HCT116 (cell line): ENCODE measurements around the gene HAPSTR1. TPM values are rescaled to one million over a fixed set of nuclear protein-coding genes. Genes with fewer than 3 reads are reported as not detected.

ENCODE experiments used
- ATAC-seq: fragments of 200-7000 bp; cut with Tn5 transposase; 2 replicates; pipeline ENCODE4 v1.9.1; 2020; ENCODE audit warnings: mild to moderate bottlenecking, moderate library complexity
- BruUV-seq: library from RNA; stranded (reverse); fragments of 400-500 nt; replicated peaks from 2 replicates; lab custom pipeline; 2021; lab: Mats Ljungman, UMichigan
- CTCF ChIA-PET: fragments of 300-600 bp; sonication (Branson Sonifier 250); formaldehyde crosslinking; loops from one replicate; lab custom pipeline; 2021; ENCODE audit warnings: antibody characterized with exemption; lab: Charles Lee
- POLR2A ChIA-PET: fragments of 300-600, 350-600 bp; sonication (Branson Sonifier 250); formaldehyde crosslinking; loops from one replicate; lab custom pipeline; 2021; ENCODE audit warnings: antibody characterized with exemption; lab: Charles Lee
- RAD21 ChIA-PET, 2 experiments: fragments of 300-600 bp; sonication (Branson Sonifier 250); formaldehyde crosslinking; loops; one replicate each; lab custom pipeline; 2023; ENCODE audit warnings: low total read pairs in 2 of 2; ENCODE audit not compliant: uncharacterized antibody in 2 of 2, unreplicated experiment in 2 of 2, low non-redundant PET in 1 of 2; lab: Charles Lee
- DNase-seq: peaks from one replicate; pipeline ENCODE4 v3.0.0-alpha.2; 2010; ENCODE audit warnings: low read depth, low spot score
- H2AFZ ChIP-seq: fragments of 200-600 bp; shearing (Covaris generic), sonication (generic); 2 replicates; pipeline ENCODE4 v1.6.1; 2017; ENCODE audit warnings: low read depth, mixed run types, mixed read lengths, antibody characterized with exemption, low read length; ENCODE audit not compliant: poor library complexity, severe bottlenecking
- H3K27ac ChIP-seq: 2 replicates; pipeline ENCODE4 v1.5.1; 2012; ENCODE audit warnings: low read depth, low read length
- H3K27me3 ChIP-seq: fragments of 200-600 bp; sonication (generic); 2 replicates; pipeline ENCODE4 v1.6.1; 2016; ENCODE audit warnings: mixed run types, low read length, mixed read lengths; ENCODE audit not compliant: insufficient read depth
- H3K36me3 ChIP-seq, 2 experiments: fragments of 200-500 bp in 1 of 2; fragments of 200-600 bp in 1 of 2; sonication (Bioruptor generic) in 1 of 2; sonication (generic) in 1 of 2; 2 replicates each; pipeline versions ENCODE4 v1.5.1 to v1.6.1; 2014 to 2016; ENCODE audit warnings: low read length in 2 of 2, inconsistent platforms in 1 of 2, mixed read lengths in 1 of 2, mixed run types in 1 of 2; ENCODE audit not compliant: insufficient read depth in 2 of 2, control insufficient read depth in 1 of 2
- H3K4me1 ChIP-seq, 2 experiments: fragments of 200-600 bp in 1 of 2; sonication (generic) in 1 of 2; 2 replicates each; pipeline versions ENCODE4 v1.5.1 to v1.6.1; 2012 to 2017; ENCODE audit warnings: low read length in 2 of 2, inconsistent platforms in 1 of 2, mild to moderate bottlenecking in 1 of 2, mixed read lengths in 1 of 2, mixed run types in 1 of 2, moderate library complexity in 1 of 2; ENCODE audit not compliant: insufficient read depth in 2 of 2, control insufficient read depth in 1 of 2
- H3K4me2 ChIP-seq: fragments of 200-600 bp; sonication (generic); 2 replicates; pipeline ENCODE4 v1.6.1; 2017; ENCODE audit warnings: mixed run types, low read length, mixed read lengths
- H3K4me3 ChIP-seq, 2 experiments: fragments of 200-600 bp in 1 of 2; sonication (generic) in 1 of 2; replicated peaks in 1 of 2; 2 replicates each; pipeline ENCODE4 v1.5.1; 2011 to 2016; ENCODE audit warnings: low read length in 2 of 2, control low read depth in 1 of 2, low read depth in 1 of 2, mild to moderate bottlenecking in 1 of 2, mixed read lengths in 1 of 2, mixed run types in 1 of 2
- H3K79me2 ChIP-seq: fragments of 200-600 bp; sonication (generic); 2 replicates; pipeline ENCODE4 v1.6.1; 2017; ENCODE audit warnings: mild to moderate bottlenecking, mixed run types, low read length, moderate library complexity, mixed read lengths; ENCODE audit not compliant: insufficient read depth
- H3K9ac ChIP-seq: fragments of 200-600 bp; sonication (generic); 2 replicates; pipeline ENCODE4 v1.6.1; 2016; ENCODE audit warnings: low read length, mixed read lengths
- H3K9me2 ChIP-seq: fragments of 200-600 bp; sonication (generic), shearing (Covaris generic); 2 replicates; pipeline ENCODE4 v1.6.1; 2017; ENCODE audit warnings: mixed run types, mild to moderate bottlenecking, moderate library complexity; ENCODE audit not compliant: insufficient read depth
- H3K9me3 ChIP-seq, 2 experiments: fragments of 200-500 bp in 1 of 2; fragments of 200-600 bp in 1 of 2; sonication (Bioruptor generic) in 1 of 2; sonication (generic) in 1 of 2; 2 replicates each; pipeline ENCODE4 v1.6.1; 2014 to 2017; ENCODE audit warnings: low read length in 2 of 2, mixed read lengths in 2 of 2, inconsistent platforms in 1 of 2, low read depth in 1 of 2, mild to moderate bottlenecking in 1 of 2, mixed run types in 1 of 2, moderate library complexity in 1 of 2; ENCODE audit not compliant: control insufficient read depth in 1 of 2, insufficient read depth in 1 of 2
- H4K20me1 ChIP-seq: fragments of 200-600 bp; sonication (generic), shearing (Covaris generic); 2 replicates; pipeline ENCODE4 v1.6.1; 2017; ENCODE audit warnings: mixed run types, mild to moderate bottlenecking, moderate library complexity; ENCODE audit not compliant: insufficient read depth
- SIN3A ChIP-seq: IDR thresholded peaks from 2 replicates; pipeline ENCODE4 v1.6.1; 2012; ENCODE audit warnings: low read depth
- SP1 ChIP-seq: IDR thresholded peaks from 2 replicates; pipeline ENCODE4 v1.6.1; 2012; ENCODE audit warnings: low read depth
- SRF ChIP-seq: IDR thresholded peaks from 2 replicates; pipeline ENCODE4 v1.6.1; 2012; ENCODE audit warnings: low read depth
- YY1 ChIP-seq: IDR thresholded peaks from 2 replicates; pipeline ENCODE4 v1.6.1; 2011; ENCODE audit warnings: low read length, low read depth, moderate library complexity, mild to moderate bottlenecking; ENCODE audit not compliant: insufficient replicate concordance; ENCODE audit errors: extremely low read depth
- ZFX ChIP-seq: fragments of 450-650 bp; IDR thresholded peaks from 2 replicates; pipeline ENCODE4 v1.6.1; 2017
- intact Hi-C: fragments of 100-400 bp; cut with micrococcal nuclease; formaldehyde crosslinking; loops from 2 replicates; pipeline ENCODE4 v1.10.0; 2022
- total RNA-seq: library from RNA; stranded (reverse); gene quantifications from one replicate; pipeline ENCODE4 v1.2.1, GENCODE V29; 2021; ENCODE audit not compliant: unreplicated experiment
- TF ChIP-seq, protein P1 (sequence below): IDR thresholded peaks from 2 replicates; pipeline ENCODE4 v1.6.1; 2012

HAPSTR1 gene
- total RNA-seq, 1 experiment from 2014 or later, result 54.9 TPM

DNA sequence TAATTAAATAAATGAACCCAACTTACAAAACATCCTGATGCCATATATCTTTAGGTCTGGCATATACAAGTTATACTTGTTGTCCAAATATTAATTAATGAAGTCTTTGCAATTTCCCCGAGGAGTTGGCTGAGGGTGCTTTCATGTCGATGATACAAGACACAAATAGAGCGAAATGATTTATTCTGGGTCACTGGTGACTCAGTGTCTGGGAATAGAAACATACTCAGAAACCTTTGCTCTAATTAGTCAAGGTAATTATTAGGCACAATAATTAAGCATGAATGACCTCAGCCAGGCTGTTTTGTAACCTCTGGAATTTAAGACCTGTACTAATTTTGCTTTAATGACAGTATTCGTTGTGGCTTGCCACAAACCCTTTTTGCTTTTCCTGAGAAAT is 37.0 kb upstream of the HAPSTR1 start:
- H2AFZ ChIP-seq, result no peak overlapping the region
- H3K4me2 ChIP-seq, result no peak overlapping the region
- TF ChIP-seq SP1, result no peak
- TF ChIP-seq, protein P1, sequence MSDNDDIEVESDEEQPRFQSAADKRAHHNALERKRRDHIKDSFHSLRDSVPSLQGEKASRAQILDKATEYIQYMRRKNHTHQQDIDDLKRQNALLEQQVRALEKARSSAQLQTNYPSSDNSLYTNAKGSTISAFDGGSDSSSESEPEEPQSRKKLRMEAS, result no peak
- no peak for TF ChIP-seq SRF
- TF ChIP-seq SIN3A, result no peak
- TF ChIP-seq, all 23 proteins: peak for 0
- no peak for ATAC-seq
- no peak for DNase-seq
- ChIA-PET RAD21 (no interaction called here), POLR2A (interaction anchor here (0.6 kb wide), 1 partner anchor 198 kb away, joined by 3 read pairs; no protein-coding TSS in a partner anchor), CTCF (no interaction called here)
- H3K36me3 ChIP-seq, result no peaks in the 10 kb centered on the region
- no TSS peak for BruUV-seq
- no peak overlapping the region for H3K9ac ChIP-seq
- H3K27me3 ChIP-seq, result no peaks in the 10 kb centered on the region
- H3K4me3 ChIP-seq, result no peak overlapping the region
- no peaks in the 10 kb centered on the region for H3K9me2 ChIP-seq
- no peaks in the 10 kb centered on the region for H3K79me2 ChIP-seq
- H4K20me1 ChIP-seq, result no peaks in the 10 kb centered on the region
- intact Hi-C loops, result no loop called here
- no peaks in the 10 kb centered on the region for H3K9me3 ChIP-seq
- peaks cover 19 to 37% of the 10 kb centered on the region in 2 experiments for H3K4me1 ChIP-seq
- H3K27ac ChIP-seq, result no peak overlapping the region

DNA sequence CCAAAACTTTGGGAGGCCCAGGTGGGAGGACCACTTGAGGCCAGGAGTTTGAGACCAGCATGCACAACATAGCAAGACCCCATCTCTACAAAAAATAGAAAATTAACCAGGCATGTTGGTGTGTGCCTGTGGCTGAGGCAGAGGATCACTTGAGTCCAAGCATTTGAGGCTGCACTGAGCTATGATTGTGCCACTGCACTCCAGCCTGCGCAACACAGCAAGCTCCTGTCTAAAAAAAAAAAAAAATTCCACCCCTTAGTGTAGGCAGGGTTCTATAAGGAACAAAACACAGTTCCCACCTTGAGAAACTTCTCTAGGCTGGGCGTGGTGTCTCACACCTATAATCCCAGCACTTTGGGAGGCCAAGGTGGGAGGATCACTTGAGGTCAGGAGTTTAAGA is 36.3 kb upstream of the HAPSTR1 start:
- POLR2A ChIA-PET, result no interaction called here
- intact Hi-C loops, result no loop called here
- H3K9me3 ChIP-seq, result no peaks in the 10 kb centered on the region
- no peak overlapping the region for H3K9ac ChIP-seq
- H2AFZ ChIP-seq, result no peak overlapping the region
- RAD21 ChIA-PET, result no interaction called here
- no peak overlapping the region for H3K27ac ChIP-seq
- H3K4me1 ChIP-seq, result peaks cover 14 to 30% of the 10 kb centered on the region in 2 experiments; a peak in 3 of 4 replicates
- no peaks in the 10 kb centered on the region for H4K20me1 ChIP-seq
- no peaks in the 10 kb centered on the region for H3K36me3 ChIP-seq
- CTCF ChIA-PET, result no interaction called here
- H3K4me2 ChIP-seq, result no peak overlapping the region
- no peaks in the 10 kb centered on the region for H3K79me2 ChIP-seq
- DNase-seq, result no peak
- no peaks in the 10 kb centered on the region for H3K27me3 ChIP-seq
- TF ChIP-seq SP1 (no peak), YY1 (no peak), ZFX (no peak)
- TF ChIP-seq, protein P1, result no peak
- no peak overlapping the region for H3K4me3 ChIP-seq
- H3K9me2 ChIP-seq, result no peaks in the 10 kb centered on the region
- BruUV-seq, result no TSS peak
- ATAC-seq, result no peak
